22Rv1 (cell line): Measurements from ENCODE around the gene DNAH8.

Experiments
- ZFX ChIP-seq: fragments of 450-650 bp; IDR thresholded peaks from 2 replicates; pipeline ENCODE4 v1.6.1; 2017; ENCODE audit warnings: antibody characterized with exemption, borderline replicate concordance
- TF ChIP-seq, protein P1 (sequence below): fragments of 450-650 bp; IDR thresholded peaks from 2 replicates; pipeline ENCODE4 v1.5.1; 2017; ENCODE audit warnings: mild to moderate bottlenecking

DNA sequence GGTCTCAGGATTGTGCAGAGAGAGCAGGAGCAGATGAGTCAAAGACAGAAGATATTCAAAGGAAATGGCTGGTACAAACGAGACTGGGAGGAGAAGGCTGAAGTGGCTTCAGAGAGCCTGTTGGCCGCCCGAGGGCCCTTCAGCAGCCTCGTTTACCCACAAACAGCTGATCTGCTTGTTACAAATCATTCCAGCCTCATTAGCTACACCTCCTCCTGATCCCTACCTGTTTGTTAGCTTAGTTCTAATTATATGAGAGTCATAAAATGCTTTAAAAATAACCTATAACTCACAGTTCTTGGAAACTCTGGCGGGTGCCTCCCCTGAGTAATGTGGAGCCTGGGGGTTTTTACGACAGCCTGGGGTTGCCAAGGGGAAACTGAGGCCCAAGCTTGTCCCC is 346.1 kb downstream of the DNAH8 start:
- TF ChIP-seq, protein P1, sequence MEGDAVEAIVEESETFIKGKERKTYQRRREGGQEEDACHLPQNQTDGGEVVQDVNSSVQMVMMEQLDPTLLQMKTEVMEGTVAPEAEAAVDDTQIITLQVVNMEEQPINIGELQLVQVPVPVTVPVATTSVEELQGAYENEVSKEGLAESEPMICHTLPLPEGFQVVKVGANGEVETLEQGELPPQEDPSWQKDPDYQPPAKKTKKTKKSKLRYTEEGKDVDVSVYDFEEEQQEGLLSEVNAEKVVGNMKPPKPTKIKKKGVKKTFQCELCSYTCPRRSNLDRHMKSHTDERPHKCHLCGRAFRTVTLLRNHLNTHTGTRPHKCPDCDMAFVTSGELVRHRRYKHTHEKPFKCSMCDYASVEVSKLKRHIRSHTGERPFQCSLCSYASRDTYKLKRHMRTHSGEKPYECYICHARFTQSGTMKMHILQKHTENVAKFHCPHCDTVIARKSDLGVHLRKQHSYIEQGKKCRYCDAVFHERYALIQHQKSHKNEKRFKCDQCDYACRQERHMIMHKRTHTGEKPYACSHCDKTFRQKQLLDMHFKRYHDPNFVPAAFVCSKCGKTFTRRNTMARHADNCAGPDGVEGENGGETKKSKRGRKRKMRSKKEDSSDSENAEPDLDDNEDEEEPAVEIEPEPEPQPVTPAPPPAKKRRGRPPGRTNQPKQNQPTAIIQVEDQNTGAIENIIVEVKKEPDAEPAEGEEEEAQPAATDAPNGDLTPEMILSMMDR, result no peak
- no peak for TF ChIP-seq ZFX
